Liver (tissue), 9 donors: ENCODE results near the gene CDH13. TPM values are rescaled to one million over a fixed set of nuclear protein-coding genes. Genes with fewer than 3 reads are reported as not detected.

Experiments used
- DNase-seq: peaks from one replicate; pipeline ENCODE4 v3.0.0-alpha.2; 2017; ENCODE audit warnings: low spot score
- H3K27ac ChIP-seq, 2 donors: one replicate each; pipeline ENCODE4 v1.7.0; 2013; ENCODE audit warnings: inconsistent platforms in 2 of 2, low read length in 2 of 2, control low read depth in 1 of 2, low read depth in 1 of 2, mild to moderate bottlenecking in 1 of 2
- H3K27me3 ChIP-seq, 4 donors: one replicate each; pipeline versions ENCODE4 v1.6.1 to v1.7.0; 2013; ENCODE audit warnings: low read length in 3 of 4, inconsistent platforms in 1 of 4, mild to moderate bottlenecking in 1 of 4, moderate library complexity in 1 of 4; ENCODE audit not compliant: control insufficient read depth in 4 of 4, insufficient read depth in 4 of 4
- H3K36me3 ChIP-seq, 4 donors: one replicate each; pipeline versions ENCODE4 v1.6.1 to v1.7.0; 2013; ENCODE audit warnings: low read length in 3 of 4, mild to moderate bottlenecking in 3 of 4, low read depth in 1 of 4, moderate library complexity in 1 of 4; ENCODE audit not compliant: control insufficient read depth in 4 of 4, insufficient read depth in 3 of 4
- H3K4me1 ChIP-seq, 4 donors: one replicate each; pipeline versions ENCODE4 v1.6.1 to v1.7.0; 2013; ENCODE audit warnings: low read length in 3 of 4, mild to moderate bottlenecking in 3 of 4, moderate library complexity in 1 of 4; ENCODE audit not compliant: control insufficient read depth in 4 of 4, insufficient read depth in 4 of 4
- H3K4me3 ChIP-seq, 3 donors: one replicate each; pipeline versions ENCODE4 v1.6.1 to v1.7.0; 2013; ENCODE audit warnings: low read length in 3 of 3, control low read depth in 1 of 3, low read depth in 1 of 3, mild to moderate bottlenecking in 1 of 3
- H3K9ac ChIP-seq, 2 donors: one replicate each; pipeline ENCODE4 v1.7.0; 2013; ENCODE audit warnings: low read length in 2 of 2, mild to moderate bottlenecking in 2 of 2, moderate library complexity in 2 of 2, control low read depth in 1 of 2, low read depth in 1 of 2
- H3K9me3 ChIP-seq, 4 donors: one replicate each; pipeline versions ENCODE4 v1.6.1 to v1.7.0; 2013; ENCODE audit warnings: low read length in 3 of 4; ENCODE audit not compliant: control insufficient read depth in 4 of 4
- EGR1 ChIP-seq, 2 donors: IDR thresholded peaks; 2 replicates each; pipeline ENCODE4 v1.6.1; 2016 to 2018; ENCODE audit warnings: antibody characterized with exemption in 2 of 2, low read depth in 2 of 2
- FOXA1 ChIP-seq: IDR thresholded peaks from 2 replicates; pipeline ENCODE4 v1.6.1; 2016; ENCODE audit warnings: antibody characterized with exemption
- FOXA2 ChIP-seq: IDR thresholded peaks from 2 replicates; pipeline ENCODE4 v1.6.1; 2016; ENCODE audit warnings: antibody characterized with exemption
- HNF4A ChIP-seq, 2 donors: conservative IDR thresholded peaks; 2 replicates each; pipeline ENCODE4 v1.6.1; 2016; ENCODE audit warnings: antibody characterized with exemption in 2 of 2, mild to moderate bottlenecking in 2 of 2
- HNF4G ChIP-seq: IDR thresholded peaks from 2 replicates; pipeline ENCODE4 v1.6.1; 2016; ENCODE audit warnings: antibody characterized with exemption
- JUND ChIP-seq, 2 donors: IDR thresholded peaks; 2 replicates each; pipeline ENCODE4 v1.6.1; 2016; ENCODE audit warnings: antibody characterized with exemption in 2 of 2
- NR2F2 ChIP-seq: IDR thresholded peaks from 2 replicates; pipeline ENCODE4 v1.6.1; 2016; ENCODE audit warnings: antibody characterized with exemption
- RAD21 ChIP-seq, 2 donors: IDR thresholded peaks; 2 replicates each; pipeline ENCODE4 v1.6.1; 2016; ENCODE audit warnings: antibody characterized with exemption in 2 of 2, mild to moderate bottlenecking in 2 of 2
- RXRA ChIP-seq, 2 donors: IDR thresholded peaks; 2 replicates each; pipeline ENCODE4 v1.6.1; 2017 to 2018; ENCODE audit warnings: antibody characterized with exemption in 2 of 2, mild to moderate bottlenecking in 1 of 2
- SP1 ChIP-seq: IDR thresholded peaks from 2 replicates; pipeline ENCODE4 v1.6.1; 2018; ENCODE audit warnings: antibody characterized with exemption, mild to moderate bottlenecking
- TAF1 ChIP-seq: conservative IDR thresholded peaks from 2 replicates; pipeline ENCODE4 v1.6.1; 2016; ENCODE audit warnings: antibody characterized with exemption, mild to moderate bottlenecking
- YY1 ChIP-seq: IDR thresholded peaks from 2 replicates; pipeline ENCODE4 v1.6.1; 2016; ENCODE audit warnings: antibody characterized with exemption, mild to moderate bottlenecking
- WGBS: extraction: QIAGEN DNeasy Blood & Tissue Kit; methylation state at CpG from one replicate; pipeline ENCODE4 v1.1.7; 2013; 5-methylcytosine and 5-hydroxymethylcytosine counted together
- polyA plus RNA-seq, 2 donors: library from polyadenylated mRNA; stranded (reverse) in 1 of 2; unstranded in 1 of 2; fragments of 200-250 nt in 1 of 2; fragments of >200 nt in 1 of 2; fragmentation: Nextera tagmentation in 1 of 2; extraction: Ambion mirVana in 1 of 2; gene quantifications; one replicate each; pipeline versions ENCODE4 v1.2.1 to v1.2.3, GENCODE V29; 2013 to 2015
- total RNA-seq, 2 donors: library from RNA; depleted of rRNA; stranded (reverse); fragments of >200 nt; gene quantifications; one replicate each; pipeline ENCODE4 v1.2.3, GENCODE V29; 2014
- TF ChIP-seq, protein P1 (sequence below): IDR thresholded peaks from 2 replicates; pipeline ENCODE4 v1.6.1; 2016; ENCODE audit warnings: antibody characterized with exemption
- TF ChIP-seq, protein P2 (sequence below): IDR thresholded peaks from 2 replicates; pipeline ENCODE4 v1.6.1; 2016; ENCODE audit warnings: antibody characterized with exemption
- TF ChIP-seq, protein P3 (sequence below): fragments of 150-350 bp; IDR thresholded peaks from 2 replicates; pipeline ENCODE4 v1.5.1; 2017; ENCODE audit warnings: improper control_type of control experiment, low read depth, low read length; ENCODE audit not compliant: missing input control
- TF ChIP-seq, protein P4 (sequence below): IDR thresholded peaks from 2 replicates; pipeline ENCODE4 v1.6.1; 2016; ENCODE audit warnings: antibody characterized with exemption, mild to moderate bottlenecking
- donor health status: healthy.
- donor health status: healthy.
- donor health status: healthy.
- donor health status: healthy.
- donor health status: healthy.

CDH13 gene
- total and polyA plus RNA-seq, 4 donors = 0.21 to 1.5 (median 0.58) TPM

DNA sequence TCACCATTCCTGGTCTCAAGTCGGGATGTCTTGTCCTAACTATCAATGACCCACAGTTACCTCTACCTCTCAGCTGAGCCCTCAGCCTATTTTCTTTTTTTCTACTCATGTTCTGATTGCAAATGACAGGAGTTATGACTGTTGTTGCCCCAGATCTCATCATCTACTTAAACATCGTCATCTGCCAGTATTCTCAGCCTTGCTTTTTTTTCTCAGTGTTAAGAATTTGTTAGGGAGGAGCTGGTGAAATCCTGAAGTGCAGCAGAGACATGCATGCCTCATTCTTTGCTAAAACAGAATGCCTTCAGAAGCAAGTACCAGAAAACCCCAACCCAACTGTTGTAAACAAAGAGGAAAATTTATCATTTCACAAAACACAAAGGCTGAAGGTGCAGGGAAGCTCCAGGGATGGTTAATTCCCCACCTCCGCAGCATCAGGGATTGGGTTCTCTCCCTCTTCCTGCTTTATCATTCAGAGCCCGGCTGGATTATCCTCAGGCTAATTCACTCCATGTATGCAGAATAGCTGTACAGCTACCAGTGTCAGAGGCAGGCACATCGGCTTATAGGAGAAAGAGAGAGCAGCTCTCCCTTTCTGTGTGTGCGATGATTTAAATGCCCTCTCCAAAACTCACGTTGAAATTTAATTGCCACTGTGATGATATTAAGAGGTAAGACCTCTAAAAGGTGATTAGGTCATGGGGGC, 640.2 kb downstream of the CDH13 start:
- WGBS = 69% methylated on average over 7 of the region's 7 CpGs
- Histone ChIP-seq H3K9ac (no peak overlapping the region), H3K9me3 (no peaks in the 10 kb centered on the region), H3K36me3 (no peaks in the 10 kb centered on the region), H3K27ac (no peak overlapping the region), H3K27me3 (peaks cover 0 to 5% (median 0%) of the 10 kb centered on the region in 4 donors), H3K4me3 (no peak overlapping the region), H3K4me1 (no peaks in the 10 kb centered on the region)
- no peak for TF ChIP-seq YY1
- no peak for TF ChIP-seq FOXA1
- no peak for TF ChIP-seq HNF4G
- no peak for TF ChIP-seq EGR1 (IDR thresholded peaks at IDR 0.05; ENCODE audit: low read depth in 2 of 2)
- TF ChIP-seq, protein P1, sequence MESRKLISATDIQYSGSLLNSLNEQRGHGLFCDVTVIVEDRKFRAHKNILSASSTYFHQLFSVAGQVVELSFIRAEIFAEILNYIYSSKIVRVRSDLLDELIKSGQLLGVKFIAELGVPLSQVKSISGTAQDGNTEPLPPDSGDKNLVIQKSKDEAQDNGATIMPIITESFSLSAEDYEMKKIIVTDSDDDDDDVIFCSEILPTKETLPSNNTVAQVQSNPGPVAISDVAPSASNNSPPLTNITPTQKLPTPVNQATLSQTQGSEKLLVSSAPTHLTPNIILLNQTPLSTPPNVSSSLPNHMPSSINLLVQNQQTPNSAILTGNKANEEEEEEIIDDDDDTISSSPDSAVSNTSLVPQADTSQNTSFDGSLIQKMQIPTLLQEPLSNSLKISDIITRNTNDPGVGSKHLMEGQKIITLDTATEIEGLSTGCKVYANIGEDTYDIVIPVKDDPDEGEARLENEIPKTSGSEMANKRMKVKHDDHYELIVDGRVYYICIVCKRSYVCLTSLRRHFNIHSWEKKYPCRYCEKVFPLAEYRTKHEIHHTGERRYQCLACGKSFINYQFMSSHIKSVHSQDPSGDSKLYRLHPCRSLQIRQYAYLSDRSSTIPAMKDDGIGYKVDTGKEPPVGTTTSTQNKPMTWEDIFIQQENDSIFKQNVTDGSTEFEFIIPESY = no peak
- no peak for TF ChIP-seq RAD21 (IDR thresholded peaks at IDR 0.05)
- TF ChIP-seq NR2F2 = no peak
- TF ChIP-seq, protein P2, sequence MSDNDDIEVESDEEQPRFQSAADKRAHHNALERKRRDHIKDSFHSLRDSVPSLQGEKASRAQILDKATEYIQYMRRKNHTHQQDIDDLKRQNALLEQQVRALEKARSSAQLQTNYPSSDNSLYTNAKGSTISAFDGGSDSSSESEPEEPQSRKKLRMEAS = no peak
- TF ChIP-seq RXRA (IDR thresholded peaks at IDR 0.05) = no peak
- DNase-seq = no peak

DNA sequence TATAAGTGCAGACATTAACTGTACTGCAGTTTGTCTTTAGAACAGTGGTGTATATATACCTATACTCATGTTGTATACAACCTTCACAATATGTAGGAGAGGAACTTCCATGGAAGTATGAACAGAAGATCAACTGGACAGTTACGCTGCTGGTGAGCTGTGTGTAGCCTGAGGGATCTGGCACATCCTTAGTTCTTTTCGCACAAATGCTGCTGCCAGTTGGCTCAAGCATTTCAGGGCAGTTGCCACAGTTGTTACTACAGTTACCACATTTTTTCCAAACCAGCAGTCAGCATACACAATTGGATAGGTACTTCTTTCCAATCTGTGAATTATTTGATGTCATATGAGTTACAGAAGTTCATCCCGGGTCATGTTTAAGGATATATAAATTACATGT, 641.4 kb downstream of the CDH13 start:
- Histone ChIP-seq H3K27me3 (peaks cover 0 to 5% (median 0%) of the 10 kb centered on the region in 4 donors), H3K27ac (no peak overlapping the region), H3K4me3 (no peak overlapping the region), H3K9ac (no peak overlapping the region), H3K4me1 (no peaks in the 10 kb centered on the region), H3K36me3 (no peaks in the 10 kb centered on the region), H3K9me3 (no peaks in the 10 kb centered on the region)
- TF ChIP-seq TAF1 (no peak), RXRA (IDR thresholded peaks at IDR 0.05) (no peak), YY1 (no peak), HNF4A (conservative IDR thresholded peaks at IDR 0.05) (no peak), FOXA2 (no peak), RAD21 (IDR thresholded peaks at IDR 0.05) (no peak), SP1 (no peak), JUND (IDR thresholded peaks at IDR 0.05) (no peak), EGR1 (IDR thresholded peaks at IDR 0.05; ENCODE audit: low read depth in 2 of 2) (no peak), HNF4G (no peak), FOXA1 (no peak)
- TF ChIP-seq, protein P3, sequence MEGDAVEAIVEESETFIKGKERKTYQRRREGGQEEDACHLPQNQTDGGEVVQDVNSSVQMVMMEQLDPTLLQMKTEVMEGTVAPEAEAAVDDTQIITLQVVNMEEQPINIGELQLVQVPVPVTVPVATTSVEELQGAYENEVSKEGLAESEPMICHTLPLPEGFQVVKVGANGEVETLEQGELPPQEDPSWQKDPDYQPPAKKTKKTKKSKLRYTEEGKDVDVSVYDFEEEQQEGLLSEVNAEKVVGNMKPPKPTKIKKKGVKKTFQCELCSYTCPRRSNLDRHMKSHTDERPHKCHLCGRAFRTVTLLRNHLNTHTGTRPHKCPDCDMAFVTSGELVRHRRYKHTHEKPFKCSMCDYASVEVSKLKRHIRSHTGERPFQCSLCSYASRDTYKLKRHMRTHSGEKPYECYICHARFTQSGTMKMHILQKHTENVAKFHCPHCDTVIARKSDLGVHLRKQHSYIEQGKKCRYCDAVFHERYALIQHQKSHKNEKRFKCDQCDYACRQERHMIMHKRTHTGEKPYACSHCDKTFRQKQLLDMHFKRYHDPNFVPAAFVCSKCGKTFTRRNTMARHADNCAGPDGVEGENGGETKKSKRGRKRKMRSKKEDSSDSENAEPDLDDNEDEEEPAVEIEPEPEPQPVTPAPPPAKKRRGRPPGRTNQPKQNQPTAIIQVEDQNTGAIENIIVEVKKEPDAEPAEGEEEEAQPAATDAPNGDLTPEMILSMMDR = no peak
- TF ChIP-seq, protein P1 = no peak
- TF ChIP-seq, protein P2 = no peak
- TF ChIP-seq, protein P4, sequence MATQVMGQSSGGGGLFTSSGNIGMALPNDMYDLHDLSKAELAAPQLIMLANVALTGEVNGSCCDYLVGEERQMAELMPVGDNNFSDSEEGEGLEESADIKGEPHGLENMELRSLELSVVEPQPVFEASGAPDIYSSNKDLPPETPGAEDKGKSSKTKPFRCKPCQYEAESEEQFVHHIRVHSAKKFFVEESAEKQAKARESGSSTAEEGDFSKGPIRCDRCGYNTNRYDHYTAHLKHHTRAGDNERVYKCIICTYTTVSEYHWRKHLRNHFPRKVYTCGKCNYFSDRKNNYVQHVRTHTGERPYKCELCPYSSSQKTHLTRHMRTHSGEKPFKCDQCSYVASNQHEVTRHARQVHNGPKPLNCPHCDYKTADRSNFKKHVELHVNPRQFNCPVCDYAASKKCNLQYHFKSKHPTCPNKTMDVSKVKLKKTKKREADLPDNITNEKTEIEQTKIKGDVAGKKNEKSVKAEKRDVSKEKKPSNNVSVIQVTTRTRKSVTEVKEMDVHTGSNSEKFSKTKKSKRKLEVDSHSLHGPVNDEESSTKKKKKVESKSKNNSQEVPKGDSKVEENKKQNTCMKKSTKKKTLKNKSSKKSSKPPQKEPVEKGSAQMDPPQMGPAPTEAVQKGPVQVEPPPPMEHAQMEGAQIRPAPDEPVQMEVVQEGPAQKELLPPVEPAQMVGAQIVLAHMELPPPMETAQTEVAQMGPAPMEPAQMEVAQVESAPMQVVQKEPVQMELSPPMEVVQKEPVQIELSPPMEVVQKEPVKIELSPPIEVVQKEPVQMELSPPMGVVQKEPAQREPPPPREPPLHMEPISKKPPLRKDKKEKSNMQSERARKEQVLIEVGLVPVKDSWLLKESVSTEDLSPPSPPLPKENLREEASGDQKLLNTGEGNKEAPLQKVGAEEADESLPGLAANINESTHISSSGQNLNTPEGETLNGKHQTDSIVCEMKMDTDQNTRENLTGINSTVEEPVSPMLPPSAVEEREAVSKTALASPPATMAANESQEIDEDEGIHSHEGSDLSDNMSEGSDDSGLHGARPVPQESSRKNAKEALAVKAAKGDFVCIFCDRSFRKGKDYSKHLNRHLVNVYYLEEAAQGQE = no peak
- 63% methylated on average over 3 of the region's 3 CpGs for WGBS
- DNase-seq = no peak
